HG03354 (cell line): Measurements from ENCODE around the gene ENO1.
A peak's percentile ranks its signal among the peaks of the same experiment; 100 is the strongest.

Experiments used
- ATAC-seq: cut with Tn5 transposase; IDR thresholded peaks from one replicate; pipeline ENCODE4 v1.9.1; 2021; ENCODE audit warnings: mild to moderate bottlenecking; ENCODE audit not compliant: unreplicated experiment, poor library complexity, severe bottlenecking

Gene ENO1

DNA sequence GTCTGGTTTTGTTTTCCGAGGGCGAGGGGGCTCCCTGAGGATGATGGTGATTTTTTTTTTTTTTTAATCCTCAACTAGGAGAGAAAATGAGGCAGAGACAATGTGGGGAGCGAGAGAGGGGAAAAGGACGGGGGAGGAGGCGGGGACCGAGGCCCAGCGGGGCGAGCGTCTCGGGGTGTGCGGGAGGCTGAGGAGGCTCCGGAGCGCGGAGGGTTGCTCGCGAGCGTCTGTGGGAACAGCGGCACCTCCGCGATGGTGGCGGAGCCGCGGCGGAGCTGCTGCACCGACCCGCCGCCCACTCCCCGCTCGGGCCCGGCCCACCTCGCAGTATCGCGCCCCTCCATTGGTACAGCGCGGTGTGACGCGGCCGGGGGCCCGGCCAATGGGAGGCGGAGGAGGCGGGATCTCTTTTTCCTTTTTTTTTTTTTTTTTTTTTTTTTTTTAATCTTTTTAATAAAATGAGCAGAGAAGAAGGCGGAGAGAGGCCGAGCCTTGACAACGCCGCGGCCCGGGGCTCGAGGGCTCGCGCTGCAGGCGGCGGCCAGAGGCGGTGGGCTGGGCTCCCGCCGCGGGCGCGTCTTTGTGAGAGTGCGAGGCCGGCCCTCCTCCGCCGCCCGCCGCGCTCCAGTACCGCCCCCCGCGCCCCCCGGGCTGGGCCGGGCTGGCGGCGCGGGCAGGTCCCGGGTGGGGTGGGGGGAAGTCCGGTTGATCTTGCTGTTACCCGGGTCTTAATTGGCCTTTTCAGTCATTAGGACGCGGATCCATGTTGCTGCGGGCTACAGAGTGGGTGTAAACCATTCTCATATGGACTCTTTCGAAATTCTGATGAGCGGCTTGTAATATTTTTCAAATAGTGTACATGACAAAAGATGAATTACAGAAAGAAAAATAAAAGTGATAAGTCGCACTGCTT lies 60.8 kb downstream of the ENO1 start, which contains the start of gene RERE:
RERE (minus strand) TSS at position 229 of the 913 bp plus-strand sequence.
- peak; percentile 92 for ATAC-seq

DNA sequence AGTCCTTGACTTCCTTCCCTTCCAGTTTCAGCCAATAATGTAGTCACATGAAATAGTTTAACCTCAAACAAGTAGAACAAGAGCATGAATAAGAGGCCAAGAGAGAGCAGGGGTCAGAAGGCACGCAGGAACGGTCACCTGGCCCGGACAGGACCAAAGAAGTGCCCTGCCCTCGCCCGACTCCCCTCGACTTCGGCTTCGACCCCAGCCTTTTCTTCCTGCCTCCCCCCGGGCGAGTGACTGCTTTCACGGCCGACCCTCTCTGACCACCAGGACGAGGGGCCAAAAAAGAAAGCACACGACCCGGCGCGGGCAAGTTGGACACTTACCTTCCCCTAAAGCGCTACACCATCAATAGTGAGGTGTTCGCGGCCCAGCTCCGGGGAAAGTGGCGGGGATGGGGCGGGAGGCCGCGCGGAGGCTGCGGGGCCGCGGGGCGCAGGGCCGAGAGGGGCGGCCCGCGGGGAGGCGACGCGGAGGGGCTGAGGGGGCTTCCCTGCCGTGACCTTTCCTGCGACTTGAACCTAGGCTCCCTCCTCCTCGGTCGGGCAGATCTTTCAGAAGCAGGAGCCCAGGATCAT lies 61.6 kb downstream of the ENO1 start:
- peak; percentile 25 for ATAC-seq

- ATAC-seq: no peak
Measured at GRCh38 chr1:8816264-8816663, 62.2 kb downstream of the ENO1 start.

DNA sequence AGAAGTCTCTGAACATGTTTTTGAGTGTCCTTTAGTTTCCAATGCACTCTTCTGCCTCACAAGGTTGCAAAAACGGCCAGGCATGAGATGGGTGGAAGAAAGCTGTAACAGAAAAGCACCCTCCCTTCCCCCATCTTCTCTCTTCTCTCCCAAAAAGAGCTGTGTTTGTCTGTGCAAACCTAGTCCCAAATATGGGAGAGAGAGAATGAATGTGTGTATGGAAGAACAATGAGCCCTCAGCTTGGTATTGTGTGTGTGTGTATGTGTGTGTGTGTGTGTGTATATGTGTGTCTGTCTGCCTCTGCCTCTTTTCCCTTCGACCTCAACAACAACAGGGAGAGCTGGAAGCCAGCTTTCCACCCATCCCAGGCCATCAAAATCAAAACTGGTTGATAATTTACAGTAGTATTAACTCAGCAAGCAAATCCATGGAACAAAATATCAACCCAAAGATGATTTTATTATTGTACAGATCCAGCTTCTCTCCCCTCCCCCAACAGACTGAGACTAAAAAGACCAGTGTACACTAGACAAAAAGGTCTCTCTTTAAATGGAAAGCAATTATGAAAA lies 62.8 kb downstream of the ENO1 start:
- ATAC-seq: no peak

GRCh38 chr1:8814865-8815264 lies 63.6 kb downstream of the ENO1 start:
- no peak for ATAC-seq

DNA sequence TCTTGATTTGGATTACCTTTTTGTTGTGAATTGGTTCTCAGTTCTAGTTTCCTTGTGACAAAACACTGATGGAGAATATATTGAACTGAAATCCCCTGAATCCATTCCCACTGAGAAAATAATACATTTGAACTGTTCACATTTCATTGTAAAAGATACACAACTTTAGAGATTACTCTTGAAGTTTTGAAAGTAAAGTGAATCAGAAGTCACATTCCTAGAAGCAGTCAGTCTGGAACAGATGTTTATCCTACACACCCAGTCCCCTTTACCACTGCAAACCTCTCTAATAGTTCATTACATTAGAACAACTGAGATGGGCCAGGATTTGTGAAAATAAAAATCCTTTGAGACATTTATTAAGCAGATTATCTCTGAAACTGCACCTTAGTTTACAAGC lies 64.5 kb downstream of the ENO1 start:
- no peak for ATAC-seq

DNA sequence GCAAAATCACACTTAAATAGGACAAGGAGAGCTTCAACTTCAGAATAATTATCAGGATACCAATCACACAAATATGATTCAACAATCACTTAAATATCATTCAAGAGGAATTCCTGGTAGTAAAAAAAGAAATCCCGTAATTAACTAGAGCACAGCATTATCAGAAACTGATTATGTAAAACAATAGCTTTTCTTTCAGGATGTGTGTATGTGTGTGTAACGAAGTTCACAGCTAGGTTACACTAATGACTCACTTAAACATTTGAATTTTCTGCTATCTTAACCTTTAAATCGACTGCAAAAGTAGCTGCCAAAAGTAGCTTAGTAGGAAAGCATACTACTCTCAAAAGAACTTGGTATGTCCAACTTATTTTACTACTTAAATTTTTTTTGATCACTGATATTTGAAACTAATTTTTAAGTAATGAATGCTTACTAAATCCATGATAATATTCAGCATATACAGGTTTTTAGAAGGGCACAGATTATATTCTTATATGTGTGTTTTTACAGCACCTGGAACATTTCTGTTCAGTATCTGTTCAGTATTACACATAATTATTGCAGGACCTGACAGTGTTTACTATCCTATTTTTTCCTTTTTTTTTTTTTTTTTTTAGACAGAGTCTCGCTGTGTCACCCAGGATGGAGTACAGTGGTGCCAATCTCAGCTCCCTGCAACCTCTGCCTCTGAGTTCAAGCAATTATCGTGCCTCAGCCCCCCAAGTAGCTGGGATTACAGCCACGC lies 65.3 kb downstream of the ENO1 start:
- ATAC-seq: no peak

DNA sequence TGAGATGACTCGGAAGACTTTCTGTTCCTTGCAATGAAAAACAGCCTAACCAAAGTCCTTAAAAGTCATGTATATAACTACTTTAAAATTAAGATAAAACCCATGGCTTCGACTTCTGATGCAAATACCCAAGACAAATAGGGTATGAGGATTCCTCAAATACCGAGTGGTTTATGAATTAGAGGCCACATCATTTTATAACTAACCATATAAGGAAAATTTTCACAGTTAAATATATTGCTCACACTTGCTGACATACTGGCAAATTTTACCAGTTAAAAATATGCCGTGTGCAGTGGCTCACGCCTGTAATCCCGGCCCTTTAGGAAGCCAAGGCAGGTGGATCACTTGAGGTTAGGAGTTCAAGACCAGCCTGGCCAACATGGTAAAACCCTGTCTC lies 66.4 kb downstream of the ENO1 start:
- no peak for ATAC-seq
